ENCODE measurements around the gene H3-3A.

Gene H3-3A

GRCh38 chr1:226117330-226117729, 54.8 kb downstream of the H3-3A start:
- no peak for TF ChIP-seq CTCF (conservative IDR thresholded peaks at IDR 0.05; ENCODE audit: control insufficient read depth, insufficient read depth, low read depth, low read length)
- H3K4me3 ChIP-seq (ENCODE audit: control insufficient read depth, low read depth, low read length): no peak overlapping the region
- no peak for DNase-seq (ENCODE audit: low read depth)

GRCh38 chr1:226118357-226118756, 55.8 kb downstream of the H3-3A start:
- no peak overlapping the region for H3K4me3 ChIP-seq (ENCODE audit: control insufficient read depth, low read depth, low read length)
- DNase-seq (ENCODE audit: low read depth): no peak
- TF ChIP-seq CTCF (conservative IDR thresholded peaks at IDR 0.05; ENCODE audit: control insufficient read depth, insufficient read depth, low read depth, low read length): no peak

GRCh38 chr1:226119169-226119568, 56.7 kb downstream of the H3-3A start:
- TF ChIP-seq CTCF (conservative IDR thresholded peaks at IDR 0.05; ENCODE audit: control insufficient read depth, insufficient read depth, low read depth, low read length): no peak
- no peak for DNase-seq (ENCODE audit: low read depth)
- no peak overlapping the region for H3K4me3 ChIP-seq (ENCODE audit: control insufficient read depth, low read depth, low read length)

- DNase-seq (ENCODE audit: low read depth): no peak
- no peak overlapping the region for H3K4me3 ChIP-seq (ENCODE audit: control insufficient read depth, low read depth, low read length)
- no peak for TF ChIP-seq CTCF (conservative IDR thresholded peaks at IDR 0.05; ENCODE audit: control insufficient read depth, insufficient read depth, low read depth, low read length)
Observed at GRCh38 chr1:226120398-226120797, 57.9 kb downstream of the H3-3A start.

GRCh38 chr1:226121049-226121586, 58.6 kb downstream of the H3-3A start:
- peak overlapping the region; percentile 9 for H3K4me3 ChIP-seq (ENCODE audit: control insufficient read depth, low read depth, low read length)
- no peak for TF ChIP-seq CTCF (conservative IDR thresholded peaks at IDR 0.05; ENCODE audit: control insufficient read depth, insufficient read depth, low read depth, low read length)
- DNase-seq (ENCODE audit: low read depth): no peak

All from fibroblast of mammary gland (primary cell).